IMR-90 (cell line): ENCODE results near the gene PRKN. TPM values are rescaled to one million over a fixed set of nuclear protein-coding genes. Genes with fewer than 3 reads are reported as not detected.

Source experiments
- ATAC-seq: fragments of 200-7000 bp; cut with Tn5 transposase; 2 replicates; pipeline ENCODE4 v1.9.1; 2020; ENCODE audit warnings: low read depth, mild to moderate bottlenecking, moderate library complexity
- BruUV-seq: library from RNA; stranded (reverse); fragments of 400-500 nt; replicated peaks from 2 replicates; lab custom pipeline; 2021; lab: Mats Ljungman, UMichigan
- CTCF ChIA-PET: fragments of 300-600 bp; formaldehyde crosslinking; extraction: SDS; loops from one replicate; lab custom pipeline; 2021; ENCODE audit warnings: antibody characterized with exemption; lab: Yijun Ruan, JAX
- POLR2A ChIA-PET: fragments of 300-600 bp; sonication (Branson Sonifier 250); formaldehyde crosslinking; loops from one replicate; lab custom pipeline; 2022; ENCODE audit warnings: antibody characterized with exemption; ENCODE audit not compliant: unreplicated experiment; lab: Charles Lee
- DNase-seq: peaks from one replicate; pipeline ENCODE4 v3.0.0; 2013
- H2AFZ ChIP-seq: replicated peaks from 2 replicates; pipeline ENCODE3; 2013; ENCODE audit warnings: low read length, mild to moderate bottlenecking; ENCODE audit not compliant: poor library complexity
- H2AK5ac ChIP-seq: 2 replicates; pipeline ENCODE4 v1.6.1; 2013; ENCODE audit warnings: low read depth, low read length, inconsistent platforms
- H2AK9ac ChIP-seq: replicated peaks from 2 replicates; pipeline ENCODE3; 2013; ENCODE audit warnings: mild to moderate bottlenecking, low read depth, low read length, moderate library complexity; ENCODE audit not compliant: poor library complexity
- H2BK120ac ChIP-seq: 2 replicates; pipeline ENCODE4 v1.6.1; 2013; ENCODE audit warnings: low read depth, low read length, inconsistent platforms
- H2BK15ac ChIP-seq: 3 replicates; pipeline ENCODE4 v1.6.1; 2013; ENCODE audit warnings: low read depth, low read length, inconsistent platforms
- H2BK20ac ChIP-seq: 2 replicates; pipeline ENCODE4 v1.6.1; 2013; ENCODE audit warnings: low read depth, mild to moderate bottlenecking, inconsistent platforms, low read length, moderate library complexity
- H2BK5ac ChIP-seq: 2 replicates; pipeline ENCODE4 v1.6.1; 2013; ENCODE audit warnings: mild to moderate bottlenecking, low read depth, low read length, inconsistent platforms; ENCODE audit not compliant: poor library complexity, severe bottlenecking
- H3K14ac ChIP-seq: replicated peaks from 2 replicates; pipeline ENCODE4 v1.6.1; 2013; ENCODE audit warnings: low read depth, low read length, inconsistent platforms
- H3K18ac ChIP-seq: 2 replicates; pipeline ENCODE4 v1.6.1; 2013; ENCODE audit warnings: low read depth, low read length, control low read depth
- H3K23ac ChIP-seq: 2 replicates; pipeline ENCODE4 v1.6.1; 2013; ENCODE audit warnings: low read depth, low read length, inconsistent platforms
- H3K27ac ChIP-seq: 2 replicates; pipeline ENCODE4 v1.5.1; 2013; ENCODE audit warnings: mild to moderate bottlenecking, control low read depth, low read length; ENCODE audit not compliant: insufficient read depth
- H3K27me3 ChIP-seq: 2 replicates; pipeline ENCODE4 v1.6.1; 2013; ENCODE audit warnings: low read length; ENCODE audit not compliant: control insufficient read depth, insufficient read depth
- H3K36me3 ChIP-seq: 2 replicates; pipeline ENCODE4 v1.6.1; 2013; ENCODE audit warnings: low read length, mixed read lengths; ENCODE audit not compliant: control insufficient read depth, insufficient read depth
- H3K4ac ChIP-seq: 2 replicates; pipeline ENCODE4 v1.6.1; 2013; ENCODE audit warnings: low read depth, low read length, inconsistent platforms
- H3K4me1 ChIP-seq: 2 replicates; pipeline ENCODE4 v1.6.1; 2013; ENCODE audit warnings: low read length, mixed read lengths; ENCODE audit not compliant: control insufficient read depth, insufficient read depth
- H3K4me2 ChIP-seq: 2 replicates; pipeline ENCODE4 v1.6.1; 2013; ENCODE audit warnings: low read depth, mild to moderate bottlenecking, control low read depth, low read length, moderate library complexity
- H3K4me3 ChIP-seq: 2 replicates; pipeline ENCODE4 v1.5.1; 2013; ENCODE audit warnings: low read depth, mild to moderate bottlenecking, control low read depth, low read length, moderate library complexity; ENCODE audit not compliant: insufficient read depth
- H3K56ac ChIP-seq: 2 replicates; pipeline ENCODE4 v1.6.1; 2013; ENCODE audit warnings: low read length, inconsistent platforms; ENCODE audit not compliant: insufficient read depth; ENCODE audit errors: extremely low read depth
- H3K79me1 ChIP-seq, 2 experiments: 2 replicates each; pipeline ENCODE4 v1.6.1; 2013; ENCODE audit warnings: low read length in 2 of 2, inconsistent platforms in 1 of 2, low read depth in 1 of 2
- H3K9ac ChIP-seq: 2 replicates; pipeline ENCODE4 v1.6.1; 2013; ENCODE audit warnings: low read depth, low read length, control low read depth
- H3K9me1 ChIP-seq: 2 replicates; pipeline ENCODE4 v1.6.1; 2013; ENCODE audit warnings: low read length, inconsistent platforms; ENCODE audit not compliant: insufficient read depth
- H3K9me3 ChIP-seq: 2 replicates; pipeline ENCODE4 v1.6.1; 2013; ENCODE audit warnings: low read length; ENCODE audit not compliant: control insufficient read depth, insufficient read depth
- H4K20me1 ChIP-seq: 2 replicates; pipeline ENCODE4 v1.6.1; 2013; ENCODE audit warnings: low read length, inconsistent platforms; ENCODE audit not compliant: insufficient read depth
- H4K5ac ChIP-seq: 2 replicates; pipeline ENCODE4 v1.6.1; 2013; ENCODE audit warnings: mild to moderate bottlenecking, low read depth, low read length, control low read depth
- H4K8ac ChIP-seq, 2 experiments: 2 replicates each; pipeline ENCODE4 v1.6.1; 2013; ENCODE audit warnings: low read depth in 2 of 2, low read length in 2 of 2, control low read depth in 1 of 2, inconsistent platforms in 1 of 2
- H4K91ac ChIP-seq: 2 replicates; pipeline ENCODE4 v1.6.1; 2013; ENCODE audit warnings: low read depth, low read length, inconsistent platforms; ENCODE audit not compliant: insufficient read depth
- CEBPB ChIP-seq: IDR thresholded peaks from 2 replicates; pipeline ENCODE4 v1.6.1; 2012; ENCODE audit warnings: low read depth, low read length, improper control_type of control experiment
- FOS ChIP-seq: fragments of 150-350 bp; IDR thresholded peaks from 2 replicates; pipeline ENCODE4 v1.6.1; 2016; ENCODE audit warnings: low read depth, low read length
- MAFK ChIP-seq: IDR thresholded peaks from 2 replicates; pipeline ENCODE4 v1.6.1; 2012; ENCODE audit warnings: low read depth, low read length, improper control_type of control experiment
- MAZ ChIP-seq: IDR thresholded peaks from 2 replicates; pipeline ENCODE4 v1.6.1; 2012; ENCODE audit warnings: low read depth, mild to moderate bottlenecking, low read length, improper control_type of control experiment, moderate library complexity, borderline replicate concordance
- MXI1 ChIP-seq: IDR thresholded peaks from 2 replicates; pipeline ENCODE4 v1.6.1; 2012; ENCODE audit warnings: low read depth, mild to moderate bottlenecking, low read length, moderate library complexity, borderline replicate concordance
- NFE2L2 ChIP-seq: fragments of 150-350 bp; IDR thresholded peaks from 2 replicates; pipeline ENCODE4 v1.6.1; 2016; ENCODE audit warnings: low read depth, mild to moderate bottlenecking, low read length
- RAD21 ChIP-seq: IDR thresholded peaks from 2 replicates; pipeline ENCODE4 v1.6.1; 2012; ENCODE audit warnings: low read length, improper control_type of control experiment
- RCOR1 ChIP-seq: IDR thresholded peaks from 2 replicates; pipeline ENCODE4 v1.6.1; 2012; ENCODE audit warnings: mild to moderate bottlenecking, low read length, improper control_type of control experiment; ENCODE audit not compliant: insufficient replicate concordance
- WGBS, 2 experiments: methylation state at CpG; one replicate each; pipeline versions ENCODE4 v1.1.5 to v1.1.7; 2013; ENCODE audit warnings: missing lambda C conversion rate in 2 of 2; ENCODE audit not compliant: insufficient read length in 1 of 2; ENCODE audit errors: extremely low coverage in 2 of 2; 5-methylcytosine and 5-hydroxymethylcytosine counted together
- dilution Hi-C: fragments of 300-500 bp; cut with HindIII; formaldehyde crosslinking; loops from one replicate; pipeline ENCODE4 v1.14.3; 2018; ENCODE audit warnings: low sequenced_read_pairs; ENCODE audit not compliant: unreplicated experiment
- in situ Hi-C: fragments of 300-500 bp; cut with MboI; formaldehyde crosslinking; loops from 3 replicates; pipeline ENCODE4 v1.14.3; 2019; ENCODE audit warnings: low sequenced_read_pairs, inconsistent platforms, mixed read lengths
- intact Hi-C: fragments of 100-400 bp; cut with micrococcal nuclease; formaldehyde crosslinking; loops from 2 replicates; pipeline ENCODE4 v1.10.0; 2022
- polyA plus RNA-seq, 3 experiments: library from polyadenylated mRNA; depleted of rRNA; stranded (reverse); fragments of >200 nt; gene quantifications; 2 replicates each; pipeline ENCODE4 v1.2.3, GENCODE V29; 2012; ENCODE audit warnings: low replicate concordance in 1 of 3
- total RNA-seq: library from RNA; depleted of rRNA; stranded (reverse); fragments of >200 nt; gene quantifications from 2 replicates; pipeline ENCODE4 v1.2.3, GENCODE V29; 2012
- TF ChIP-seq, protein P1 (sequence below): conservative IDR thresholded peaks from 2 replicates; pipeline ENCODE4 v1.5.1; 2012; ENCODE audit warnings: mild to moderate bottlenecking, low read depth, low read length, improper control_type of control experiment

Gene PRKN
- total and polyA plus RNA-seq, 2 of the 4 experiments (the other 2 are of a cell fraction) = 0.15 to 0.18 TPM

DNA sequence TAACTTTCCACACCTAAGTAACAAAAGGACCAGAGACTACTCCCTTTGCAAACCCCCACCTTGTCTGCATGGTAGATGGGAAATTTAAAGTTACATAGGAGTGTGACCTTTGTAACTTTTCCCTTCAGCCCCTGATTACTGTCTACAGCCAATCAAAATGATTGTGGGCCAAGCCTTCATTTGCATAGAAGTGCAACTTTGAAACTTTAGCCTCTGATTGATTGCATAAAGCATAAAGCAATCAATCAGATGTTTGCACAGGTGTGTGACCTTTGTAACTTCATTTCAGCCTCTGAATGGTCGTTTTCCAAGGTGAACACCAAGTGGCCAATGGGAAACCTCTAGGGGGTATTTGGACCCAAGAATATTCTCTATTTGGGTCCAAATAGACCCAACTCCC lies 46.1 kb downstream of the PRKN start:
- Histone ChIP-seq H4K5ac (no peak overlapping the region), H3K9me3 (peaks cover 4% of the 10 kb centered on the region), H2BK5ac (no peak overlapping the region), H3K56ac (no peak overlapping the region), H3K18ac (no peak overlapping the region), H3K79me1 (no peaks in the 10 kb centered on the region), H2BK15ac (no peak overlapping the region), H3K4me2 (no peak overlapping the region), H3K14ac (no peak overlapping the region), H2AK9ac (no peak overlapping the region), H3K4me3 (no peak overlapping the region), H2BK20ac (no peak overlapping the region), H3K23ac (no peak overlapping the region), H3K4ac (no peak overlapping the region), H3K27ac (no peak overlapping the region), H2AFZ (no peak overlapping the region), H3K4me1 (no peaks in the 10 kb centered on the region), H4K91ac (no peak overlapping the region), H4K20me1 (no peaks in the 10 kb centered on the region), H2BK120ac (no peak overlapping the region), H3K27me3 (no peaks in the 10 kb centered on the region), H4K8ac (no peak overlapping the region), H3K36me3 (no peaks in the 10 kb centered on the region), H3K9me1 (no peaks in the 10 kb centered on the region), H2AK5ac (no peak overlapping the region), H3K9ac (no peak overlapping the region)
- ChIA-PET POLR2A (no interaction called here), CTCF (no interaction called here)
- no TSS peak for BruUV-seq
- WGBS, 2 experiments = no CpG with 5 or more reads among the region's 1 CpG
- intact Hi-C loops (no loop called here), in situ Hi-C loops (no loop called here), dilution Hi-C loops (no loop called here)
- TF ChIP-seq MAZ (no peak), FOS (no peak), RCOR1 (no peak), RAD21 (no peak), MXI1 (no peak), MAFK (no peak), CEBPB (no peak), NFE2L2 (no peak)
- TF ChIP-seq, protein P1, sequence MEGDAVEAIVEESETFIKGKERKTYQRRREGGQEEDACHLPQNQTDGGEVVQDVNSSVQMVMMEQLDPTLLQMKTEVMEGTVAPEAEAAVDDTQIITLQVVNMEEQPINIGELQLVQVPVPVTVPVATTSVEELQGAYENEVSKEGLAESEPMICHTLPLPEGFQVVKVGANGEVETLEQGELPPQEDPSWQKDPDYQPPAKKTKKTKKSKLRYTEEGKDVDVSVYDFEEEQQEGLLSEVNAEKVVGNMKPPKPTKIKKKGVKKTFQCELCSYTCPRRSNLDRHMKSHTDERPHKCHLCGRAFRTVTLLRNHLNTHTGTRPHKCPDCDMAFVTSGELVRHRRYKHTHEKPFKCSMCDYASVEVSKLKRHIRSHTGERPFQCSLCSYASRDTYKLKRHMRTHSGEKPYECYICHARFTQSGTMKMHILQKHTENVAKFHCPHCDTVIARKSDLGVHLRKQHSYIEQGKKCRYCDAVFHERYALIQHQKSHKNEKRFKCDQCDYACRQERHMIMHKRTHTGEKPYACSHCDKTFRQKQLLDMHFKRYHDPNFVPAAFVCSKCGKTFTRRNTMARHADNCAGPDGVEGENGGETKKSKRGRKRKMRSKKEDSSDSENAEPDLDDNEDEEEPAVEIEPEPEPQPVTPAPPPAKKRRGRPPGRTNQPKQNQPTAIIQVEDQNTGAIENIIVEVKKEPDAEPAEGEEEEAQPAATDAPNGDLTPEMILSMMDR = no peak
- DNase-seq (no peak), ATAC-seq (no peak)
